PC-9 (cell line): Measurements from ENCODE around the gene TVP23B. TPM values are rescaled to one million over a fixed set of nuclear protein-coding genes. Genes with fewer than 3 reads are reported as not detected.
A peak's percentile ranks its signal among the peaks of the same experiment; 100 is the strongest.
"Not testable (repeated sequence)": the region's sequence is repeated elsewhere in the genome, so short reads cannot be mapped to it uniquely, and the experiment has no call there.

Experiments used
- BruUV-seq: library from RNA; stranded (reverse); fragments of 400-500 nt; replicated peaks from 2 replicates; lab custom pipeline; 2021; lab: Mats Ljungman, UMichigan
- CTCF ChIA-PET: fragments of 300-600 bp; sonication (Branson Sonifier 250); formaldehyde crosslinking; loops from one replicate; lab custom pipeline; 2022; ENCODE audit warnings: antibody characterized with exemption; lab: Charles Lee
- POLR2A ChIA-PET: fragments of 300-600 bp; sonication (Branson Sonifier 250); formaldehyde crosslinking; loops from one replicate; lab custom pipeline; 2022; ENCODE audit warnings: antibody characterized with exemption; ENCODE audit not compliant: unreplicated experiment; lab: Charles Lee
- DNase-seq, 2 experiments: peaks; one replicate each; pipeline versions ENCODE4 v3.0.0 to v3.0.0-alpha.2; 2015 to 2022; ENCODE audit warnings: mixed read lengths in 1 of 2
- H2AFZ ChIP-seq: fragments of 200-600 bp; sonication (generic); 2 replicates; pipeline ENCODE4 v1.8.1; 2017; ENCODE audit warnings: antibody characterized with exemption
- H3F3A ChIP-seq: fragments of 200-600 bp; sonication (generic); 2 replicates; pipeline ENCODE4 v1.8.1; 2017; ENCODE audit warnings: antibody characterized with exemption, mild to moderate bottlenecking, low read depth; ENCODE audit not compliant: insufficient read depth
- H3K27ac ChIP-seq: fragments of 200-600 bp; sonication (generic); 2 replicates; pipeline ENCODE4 v1.6.1; 2016; ENCODE audit warnings: mixed run types
- H3K27me3 ChIP-seq: fragments of 200-600 bp; sonication (generic); 2 replicates; pipeline ENCODE4 v1.6.1; 2016; ENCODE audit warnings: low read depth, mixed run types; ENCODE audit not compliant: insufficient read depth
- H3K36me3 ChIP-seq: fragments of 200-600 bp; sonication (generic); 2 replicates; pipeline ENCODE4 v1.6.1; 2016; ENCODE audit warnings: low read depth, mixed run types
- H3K4me1 ChIP-seq: fragments of 200-600 bp; sonication (generic); replicated peaks from 2 replicates; pipeline ENCODE4 v1.6.1; 2016; ENCODE audit warnings: mixed run types; ENCODE audit not compliant: insufficient read depth
- H3K4me2 ChIP-seq: fragments of 200-600 bp; sonication (generic); 2 replicates; pipeline ENCODE4 v1.6.1; 2017; ENCODE audit warnings: mixed run types
- H3K4me3 ChIP-seq: fragments of 200-600 bp; sonication (generic); 2 replicates; pipeline ENCODE4 v1.6.1; 2016; ENCODE audit warnings: mixed run types
- H3K79me2 ChIP-seq: fragments of 200-600 bp; sonication (generic); 2 replicates; pipeline ENCODE4 v1.6.1; 2017; ENCODE audit warnings: low read depth, mixed run types
- H3K9me2 ChIP-seq: fragments of 200-600 bp; sonication (generic); 2 replicates; pipeline ENCODE4 v1.8.1; 2017; ENCODE audit warnings: mild to moderate bottlenecking; ENCODE audit not compliant: insufficient read depth
- H3K9me3 ChIP-seq: fragments of 200-600 bp; sonication (generic); 2 replicates; pipeline ENCODE4 v1.8.1; 2016; ENCODE audit warnings: low read depth; ENCODE audit not compliant: insufficient read depth
- H4K20me1 ChIP-seq: fragments of 200-600 bp; sonication (generic); 2 replicates; pipeline ENCODE4 v1.8.1; 2017; ENCODE audit not compliant: insufficient read depth
- EZH2 ChIP-seq: fragments of 200-600 bp; sonication (generic); IDR thresholded peaks from 2 replicates; pipeline ENCODE4 v1.8.0; 2017; ENCODE audit warnings: antibody characterized with exemption, low read depth
- intact Hi-C: fragments of 100-400 bp; cut with micrococcal nuclease; formaldehyde crosslinking; loops from one replicate; pipeline ENCODE4 v1.10.0; 2022; ENCODE audit not compliant: unreplicated experiment
- total RNA-seq: library from RNA; stranded (reverse); gene quantifications from 2 replicates; pipeline ENCODE4 v1.2.3, GENCODE V29; 2021
- TF ChIP-seq, protein P1 (sequence below): fragments of 200-600 bp; sonication (generic); conservative IDR thresholded peaks from 2 replicates; pipeline ENCODE4 v1.6.1; 2017; ENCODE audit warnings: mixed run types, antibody characterized with exemption, mild to moderate bottlenecking, moderate library complexity

Gene TVP23B
- total RNA-seq, 1 experiment from 2014 or later: 56.4 TPM

DNA sequence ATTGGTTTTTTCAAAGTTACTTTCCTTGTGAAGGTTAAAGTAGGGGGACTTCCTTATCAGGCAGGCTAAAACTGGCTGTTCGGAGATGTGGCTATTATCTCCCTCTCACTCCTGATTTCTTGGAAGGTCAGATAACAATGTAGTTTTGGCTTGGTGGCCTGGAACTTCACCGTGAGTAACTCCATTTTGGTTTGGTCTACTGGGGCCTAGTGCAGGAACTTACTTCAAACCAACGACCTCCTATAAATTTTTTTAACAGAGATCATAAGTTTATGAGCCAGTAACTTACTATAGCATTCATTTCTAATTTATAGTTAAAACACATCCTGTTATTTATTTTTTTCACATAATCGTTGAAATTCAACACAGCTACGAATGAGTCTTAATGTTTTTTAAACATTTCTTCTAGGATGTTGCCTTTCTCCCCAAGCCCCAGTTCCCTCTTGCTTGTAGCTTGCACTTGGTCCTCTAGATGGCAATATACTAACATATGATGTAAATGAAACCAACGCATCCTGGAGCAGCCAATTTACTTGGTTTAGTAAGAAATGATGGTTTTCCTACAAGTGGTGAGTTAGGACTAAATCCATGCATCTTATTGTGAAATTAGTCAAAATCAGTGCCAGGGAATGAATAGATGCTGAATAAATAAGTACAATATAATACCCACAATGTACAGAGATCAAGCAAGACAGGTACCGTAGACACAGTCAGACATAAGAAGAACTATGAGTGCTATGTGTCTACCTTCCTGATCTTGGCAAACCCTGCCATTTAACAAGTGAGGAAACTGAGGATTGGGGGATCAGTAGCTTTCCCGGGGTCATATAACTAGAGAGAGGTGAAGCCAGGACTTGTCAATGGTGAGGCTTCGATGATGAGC lies 35.7 kb downstream of the TVP23B start:
- H3K4me1 ChIP-seq, H3F3A ChIP-seq, H2AFZ ChIP-seq, H3K79me2 ChIP-seq, H3K9me2 ChIP-seq, H4K20me1 ChIP-seq, CTCF ChIA-PET, H3K27me3 ChIP-seq, BruUV-seq, H3K27ac ChIP-seq, H3K4me3 ChIP-seq, POLR2A ChIA-PET, intact Hi-C loops, H3K9me3 ChIP-seq, H3K36me3 ChIP-seq, H3K4me2 ChIP-seq: not testable (repeated sequence)
- peak; percentile 29 to 54 for DNase-seq
- TF ChIP-seq, protein P1, sequence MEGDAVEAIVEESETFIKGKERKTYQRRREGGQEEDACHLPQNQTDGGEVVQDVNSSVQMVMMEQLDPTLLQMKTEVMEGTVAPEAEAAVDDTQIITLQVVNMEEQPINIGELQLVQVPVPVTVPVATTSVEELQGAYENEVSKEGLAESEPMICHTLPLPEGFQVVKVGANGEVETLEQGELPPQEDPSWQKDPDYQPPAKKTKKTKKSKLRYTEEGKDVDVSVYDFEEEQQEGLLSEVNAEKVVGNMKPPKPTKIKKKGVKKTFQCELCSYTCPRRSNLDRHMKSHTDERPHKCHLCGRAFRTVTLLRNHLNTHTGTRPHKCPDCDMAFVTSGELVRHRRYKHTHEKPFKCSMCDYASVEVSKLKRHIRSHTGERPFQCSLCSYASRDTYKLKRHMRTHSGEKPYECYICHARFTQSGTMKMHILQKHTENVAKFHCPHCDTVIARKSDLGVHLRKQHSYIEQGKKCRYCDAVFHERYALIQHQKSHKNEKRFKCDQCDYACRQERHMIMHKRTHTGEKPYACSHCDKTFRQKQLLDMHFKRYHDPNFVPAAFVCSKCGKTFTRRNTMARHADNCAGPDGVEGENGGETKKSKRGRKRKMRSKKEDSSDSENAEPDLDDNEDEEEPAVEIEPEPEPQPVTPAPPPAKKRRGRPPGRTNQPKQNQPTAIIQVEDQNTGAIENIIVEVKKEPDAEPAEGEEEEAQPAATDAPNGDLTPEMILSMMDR: peak; percentile 81

DNA sequence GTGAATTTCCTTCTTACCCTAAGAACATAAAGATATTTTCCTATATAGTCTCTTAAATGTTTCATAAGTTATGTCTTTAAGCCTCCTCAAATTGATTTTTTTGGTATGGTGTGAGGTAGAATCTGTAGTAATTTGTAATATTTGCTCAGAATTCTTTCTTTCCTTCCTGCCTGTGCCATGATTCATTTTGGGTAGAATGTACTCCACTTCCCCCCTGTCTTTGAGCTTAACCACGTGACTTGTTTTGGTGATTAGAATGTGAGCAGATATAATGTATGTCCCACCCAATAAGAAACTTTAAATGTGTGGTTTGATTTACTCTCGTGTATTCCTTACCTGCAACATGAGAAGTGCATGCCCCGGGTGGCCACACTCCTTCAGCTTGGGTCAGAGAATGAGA lies 40.4 kb downstream of the TVP23B start:
- BruUV-seq: not testable (repeated sequence)

DNA sequence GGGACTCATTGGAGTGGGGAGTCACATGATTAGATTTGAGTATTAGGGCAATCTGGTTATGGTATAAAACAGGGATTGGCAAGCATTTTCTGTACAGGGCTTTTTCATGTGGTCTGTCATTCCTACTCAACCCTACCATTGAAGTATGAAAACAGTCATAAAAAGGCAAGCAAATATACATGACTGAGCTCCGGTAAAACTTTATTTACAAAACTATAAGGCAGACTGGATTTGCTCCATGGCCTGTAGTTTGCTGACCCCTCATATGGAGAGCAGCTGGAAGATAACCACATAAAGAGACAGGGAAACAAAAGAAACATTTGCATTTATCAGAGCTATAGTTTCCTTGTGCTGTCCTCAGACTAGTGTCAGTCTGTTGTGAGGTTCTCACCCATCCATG lies 46.6 kb downstream of the TVP23B start:
- H3K9me3 ChIP-seq, POLR2A ChIA-PET, H2AFZ ChIP-seq: not testable (repeated sequence)

More for the DNA sequence above, 40.4 kb downstream of the TVP23B start:
- H3K9me2 ChIP-seq, DNase-seq, H2AFZ ChIP-seq, H3K4me2 ChIP-seq, H3K79me2 ChIP-seq, H3K27ac ChIP-seq, H3K27me3 ChIP-seq, H3K4me1 ChIP-seq, intact Hi-C loops, H3K36me3 ChIP-seq, H3K4me3 ChIP-seq, H4K20me1 ChIP-seq, H3F3A ChIP-seq, H3K9me3 ChIP-seq, POLR2A ChIA-PET: not testable (repeated sequence)
- CTCF ChIA-PET: interaction anchor here (0.5 kb wide), 1 partner anchor 134 kb away, joined by 5 read pairs; no protein-coding TSS in a partner anchor

DNA sequence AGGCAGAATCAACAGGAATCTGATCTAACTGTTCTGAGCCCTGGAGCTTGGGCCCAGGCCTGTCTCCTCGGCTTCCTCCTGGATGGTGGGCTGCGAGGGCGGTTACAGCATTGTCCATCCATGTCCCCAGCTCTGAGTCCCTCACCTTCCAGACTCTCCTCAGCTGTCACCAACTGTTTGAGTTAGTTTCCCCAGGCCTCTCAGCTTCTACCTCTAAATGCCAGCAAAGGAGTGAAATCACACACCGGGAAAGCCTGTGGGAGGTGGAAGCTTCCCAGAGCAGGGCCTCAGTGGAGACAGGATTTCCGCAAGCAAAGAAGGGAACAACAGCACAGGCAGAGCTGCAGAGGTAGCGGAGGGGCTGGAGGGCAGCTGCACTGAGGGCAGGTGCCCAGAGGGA lies 67.5 kb downstream of the TVP23B start:
- Histone ChIP-seq H3K4me1 (peaks cover 11% of the 10 kb centered on the region; the same call in 1 of the 2 replicates), H3K27ac (no peak overlapping the region), H3K9me3 (no peaks in the 10 kb centered on the region), H3F3A (peaks cover 9% of the 10 kb centered on the region; the same call in 1 of the 2 replicates), H4K20me1 (no peaks in the 10 kb centered on the region), H3K79me2 (no peaks in the 10 kb centered on the region), H3K27me3 (no peaks in the 10 kb centered on the region), H3K36me3 (no peaks in the 10 kb centered on the region), H2AFZ (no peak overlapping the region), H3K4me3 (no peak overlapping the region), H3K9me2 (no peaks in the 10 kb centered on the region), H3K4me2 (no peak overlapping the region)
- no peak for DNase-seq
- TF ChIP-seq, protein P1: no peak
- TF ChIP-seq EZH2: no peak
- CTCF ChIA-PET: no interaction called here
- POLR2A ChIA-PET: interaction anchor here (0.7 kb wide), 1 partner anchor 29 kb away, joined by 4 read pairs; no protein-coding TSS in a partner anchor
- intact Hi-C loops: no loop called here
- BruUV-seq: no TSS peak

More for the DNA sequence above, 46.6 kb downstream of the TVP23B start:
- H3K9me2 ChIP-seq, H3K36me3 ChIP-seq, H3K27me3 ChIP-seq, CTCF ChIA-PET, H3K27ac ChIP-seq, intact Hi-C loops, H3K4me1 ChIP-seq, H3F3A ChIP-seq, DNase-seq, H3K4me3 ChIP-seq, H3K79me2 ChIP-seq, H3K4me2 ChIP-seq, H4K20me1 ChIP-seq, BruUV-seq: not testable (repeated sequence)
